HepG2 (cell line): ENCODE data around the gene SPTB. TPM values are rescaled to one million over a fixed set of nuclear protein-coding genes. Genes with fewer than 3 reads are reported as not detected.

ENCODE experiments used
- ATAC-seq: fragments of 200-7000 bp; cut with Tn5 transposase; 3 replicates; pipeline ENCODE4 v1.9.1; 2020; ENCODE audit warnings: mild to moderate bottlenecking, moderate library complexity
- BruUV-seq: library from RNA; stranded (reverse); fragments of 400-500 nt; replicated peaks from 2 replicates; lab custom pipeline; 2021; lab: Mats Ljungman, UMichigan
- CTCF ChIA-PET: fragments of 300-600 bp; formaldehyde crosslinking; extraction: SDS; loops from one replicate; lab custom pipeline; 2021; ENCODE audit warnings: low total read pairs, inconsistent platforms, low intra/inter-chr PET ratio; lab: Yijun Ruan, JAX
- POLR2A ChIA-PET: fragments of 350-600 bp; sonication (Branson Sonifier 250); formaldehyde crosslinking; loops from one replicate; lab custom pipeline; 2020; ENCODE audit warnings: antibody characterized with exemption, inconsistent platforms; lab: Yijun Ruan, JAX
- DNase-seq: peaks from one replicate; pipeline ENCODE4 v3.0.0-alpha.2; 2015; ENCODE audit warnings: low spot score
- FAIRE-seq: peaks from 3 replicates; lab custom pipeline; 2011; peaks lifted over from hg19 to GRCh38; lab: Jason Lieb, UNC
- H2AFZ ChIP-seq: one replicate; pipeline ENCODE4 v1.6.1; 2011; ENCODE audit warnings: low read length, inconsistent platforms
- H3K27ac ChIP-seq: fragments of 300-600 bp; 3 replicates; pipeline ENCODE4 v1.8.0; 2011; ENCODE audit warnings: mixed run types, mild to moderate bottlenecking, mixed read lengths, low read length, inconsistent platforms; ENCODE audit not compliant: insufficient read depth; ENCODE audit errors: extremely low read length
- H3K27me3 ChIP-seq, 2 experiments: fragments of 200-600 bp in 1 of 2; 2 replicates in 1 of 2; 3 replicates in 1 of 2; pipeline versions ENCODE4 v1.6.0 to v1.8.0; 2011; ENCODE audit warnings: low read length in 2 of 2, mild to moderate bottlenecking in 2 of 2, moderate library complexity in 2 of 2, inconsistent platforms in 1 of 2; ENCODE audit not compliant: insufficient read depth in 2 of 2, control insufficient read depth in 1 of 2
- H3K36me3 ChIP-seq, 2 experiments: fragments of 200-600 bp in 1 of 2; replicated peaks in 1 of 2; 2 replicates in 1 of 2; 3 replicates in 1 of 2; pipeline versions ENCODE4 v1.5.1 to v1.8.0; 2011; ENCODE audit warnings: low read length in 2 of 2, inconsistent platforms in 1 of 2; ENCODE audit not compliant: insufficient read depth in 2 of 2, control insufficient read depth in 1 of 2
- H3K4me1 ChIP-seq: 2 replicates; pipeline ENCODE4 v1.5.1; 2012; ENCODE audit warnings: low read length, inconsistent platforms; ENCODE audit not compliant: insufficient read depth
- H3K4me2 ChIP-seq: 2 replicates; pipeline ENCODE4 v1.6.0; 2011; ENCODE audit warnings: low read depth, low read length, inconsistent platforms
- H3K4me3 ChIP-seq, 3 experiments: fragments of 200-600 bp in 1 of 3; sonication (generic), shearing (Covaris generic) in 1 of 3; replicated peaks in 1 of 3; 2 replicates each; pipeline ENCODE4 v1.5.1; 2011 to 2016; ENCODE audit warnings: low read length in 3 of 3, inconsistent platforms in 2 of 3, low read depth in 2 of 3, mild to moderate bottlenecking in 2 of 3, control low read depth in 1 of 3, mixed read lengths in 1 of 3; ENCODE audit not compliant: insufficient read depth in 1 of 3
- H3K79me2 ChIP-seq: one replicate; pipeline ENCODE4 v1.6.1; 2011; ENCODE audit warnings: low read length, inconsistent platforms; ENCODE audit not compliant: insufficient read depth
- H3K9ac ChIP-seq: 2 replicates; pipeline ENCODE4 v1.6.0; 2011; ENCODE audit warnings: mild to moderate bottlenecking, low read depth, low read length, inconsistent platforms; ENCODE audit not compliant: insufficient read depth
- H3K9me3 ChIP-seq: 2 replicates; pipeline ENCODE4 v1.5.1; 2012; ENCODE audit warnings: mild to moderate bottlenecking, low read length
- H4K20me1 ChIP-seq: 2 replicates; pipeline ENCODE4 v1.6.0; 2011; ENCODE audit warnings: inconsistent platforms, mild to moderate bottlenecking, low read length, moderate library complexity; ENCODE audit not compliant: insufficient read depth
- ARHGAP35 ChIP-seq: sonication (generic); formaldehyde crosslinking; IDR thresholded peaks from 2 replicates; pipeline ENCODE4 v1.9.0; 2022; ENCODE audit warnings: mild to moderate bottlenecking, inconsistent platforms, moderate library complexity, missing genetic modification reagents, borderline replicate concordance
- HCFC1 ChIP-seq: fragments of 150-350 bp; IDR thresholded peaks from 2 replicates; pipeline ENCODE4 v1.6.1; 2014; ENCODE audit warnings: low read depth, low read length
- LCORL ChIP-seq, 2 experiments: fragments of 450-650 bp in 1 of 2; sonication (generic) in 1 of 2; formaldehyde crosslinking in 1 of 2; IDR thresholded peaks; 2 replicates each; pipeline versions ENCODE4 v1.5.0 to v1.6.1; 2017 to 2020; ENCODE audit warnings: antibody characterized with exemption in 1 of 2, missing genetic modification reagents in 1 of 2
- ZFAT ChIP-seq: sonication (generic); formaldehyde crosslinking; conservative IDR thresholded peaks from 2 replicates; pipeline ENCODE4 v1.8.1; 2023; ENCODE audit warnings: missing genetic modification reagents, inconsistent platforms
- ZNF326 ChIP-seq: sonication (generic); formaldehyde crosslinking; IDR thresholded peaks from 2 replicates; pipeline ENCODE4 v1.4.0; 2020; ENCODE audit warnings: missing genetic modification reagents, borderline replicate concordance
- ZNF335 ChIP-seq: sonication (generic); formaldehyde crosslinking; IDR thresholded peaks from 2 replicates; pipeline ENCODE4 v1.4.0; 2020; ENCODE audit warnings: missing genetic modification reagents
- ZNF337 ChIP-seq: sonication (generic); formaldehyde crosslinking; IDR thresholded peaks from 2 replicates; pipeline ENCODE4 v1.5.1; 2020; ENCODE audit warnings: missing genetic modification reagents, low read depth, mild to moderate bottlenecking, borderline replicate concordance
- ZNF761 ChIP-seq: sonication (generic); formaldehyde crosslinking; conservative IDR thresholded peaks from 2 replicates; pipeline ENCODE4 v1.4.0; 2020; ENCODE audit warnings: mild to moderate bottlenecking, missing genetic modification reagents
- WGBS: methylation state at CpG from one replicate; pipeline ENCODE4 v1.1.6; 2017; ENCODE audit warnings: low lambda C conversion rate; 5-methylcytosine and 5-hydroxymethylcytosine counted together
- in situ Hi-C: cut with HindIII; loops from 2 replicates; pipeline ENCODE4 v1.10.0; 2017; ENCODE audit warnings: low pct_unique_long_range_greater_than_20kb; ENCODE audit not compliant: extremely low pct_ligation_motif_present
- intact Hi-C: fragments of 100-400 bp; cut with micrococcal nuclease; formaldehyde crosslinking; loops from one replicate; pipeline ENCODE4 v1.10.0; 2022; ENCODE audit not compliant: unreplicated experiment
- polyA plus RNA-seq, 8 experiments: library from polyadenylated mRNA; depleted of rRNA in 3 of 8; stranded (reverse) in 7 of 8; unstranded in 1 of 8; fragments of >200 nt; fragmentation: Illumina TruSeq in 4 of 8; extraction: Trizol in 4 of 8; gene quantifications; 2 replicates each; pipeline versions ENCODE4 v1.2.1 to v1.2.3, GENCODE V29; 2011 to 2016; ENCODE audit warnings: low read depth in 4 of 8, missing spikeins in 1 of 8, mixed read lengths in 1 of 8; ENCODE audit not compliant: insufficient read depth in 1 of 8
- total RNA-seq, 5 experiments: library from RNA; depleted of rRNA; stranded (reverse); fragments of >200 nt; fragmentation: Illumina TruSeq; extraction: Trizol; gene quantifications; 2 replicates each; pipeline ENCODE4 v1.2.3, GENCODE V29; 2016; ENCODE audit warnings: low read depth in 1 of 5
- TF ChIP-seq, protein P1 (sequence below): sonication (generic); formaldehyde crosslinking; IDR thresholded peaks from 2 replicates; pipeline ENCODE4 v1.4.0; 2020; ENCODE audit warnings: mild to moderate bottlenecking, missing genetic modification reagents
- TF ChIP-seq, protein P2 (sequence below), 2 experiments: sonication (generic) in 1 of 2; formaldehyde crosslinking in 1 of 2; IDR thresholded peaks; 2 replicates each; pipeline versions ENCODE4 v1.5.1 to v1.6.1; 2011 to 2020; ENCODE audit warnings: borderline replicate concordance in 1 of 2, low read depth in 1 of 2, low read length in 1 of 2, mild to moderate bottlenecking in 1 of 2, missing genetic modification reagents in 1 of 2, moderate library complexity in 1 of 2
- TF ChIP-seq, protein P3 (sequence below): sonication (generic); formaldehyde crosslinking; IDR thresholded peaks from 2 replicates; pipeline ENCODE4 v1.9.0; 2022; ENCODE audit warnings: low read depth, missing genetic modification reagents
- TF ChIP-seq, protein P4 (sequence below): sonication (generic); formaldehyde crosslinking; IDR thresholded peaks from 2 replicates; pipeline ENCODE4 v1.4.0; 2020; ENCODE audit warnings: low read depth, missing genetic modification reagents
- TF ChIP-seq, protein P5 (sequence below): sonication (generic); formaldehyde crosslinking; IDR thresholded peaks from 2 replicates; pipeline ENCODE4 v1.4.0; 2020; ENCODE audit warnings: missing genetic modification reagents

SPTB gene
- total and polyA plus RNA-seq, 2 of the 13 experiments (the other 11 are each of a cell fraction or from before 2014, with no cell fraction given): 0.01 to 0.02 TPM

DNA sequence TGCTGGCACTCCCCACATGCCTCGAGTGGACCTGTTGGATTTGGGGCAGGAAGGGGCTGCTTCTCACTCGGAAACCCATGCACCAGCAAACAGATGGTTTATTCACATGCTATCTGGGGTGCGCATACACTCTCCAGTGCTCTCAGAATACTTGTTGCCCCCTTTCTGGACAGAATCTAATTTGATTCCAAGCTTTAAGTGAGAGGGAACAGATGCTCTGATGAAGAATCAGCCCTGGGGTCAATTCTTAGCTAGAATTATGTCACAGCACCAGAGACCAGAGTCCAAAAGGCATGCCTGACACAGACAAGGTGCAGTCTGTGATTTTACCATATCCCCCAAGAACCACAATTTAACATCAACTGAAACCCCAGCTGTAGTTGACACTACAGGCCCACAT is 83.8 kb downstream of the SPTB start (continued):
- TF ChIP-seq ARHGAP35 (CRISPR knock-in tag): no peak
- TF ChIP-seq, protein P1, sequence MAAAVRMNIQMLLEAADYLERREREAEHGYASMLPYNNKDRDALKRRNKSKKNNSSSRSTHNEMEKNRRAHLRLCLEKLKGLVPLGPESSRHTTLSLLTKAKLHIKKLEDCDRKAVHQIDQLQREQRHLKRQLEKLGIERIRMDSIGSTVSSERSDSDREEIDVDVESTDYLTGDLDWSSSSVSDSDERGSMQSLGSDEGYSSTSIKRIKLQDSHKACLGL (CRISPR knock-in tag): no peak

DNA sequence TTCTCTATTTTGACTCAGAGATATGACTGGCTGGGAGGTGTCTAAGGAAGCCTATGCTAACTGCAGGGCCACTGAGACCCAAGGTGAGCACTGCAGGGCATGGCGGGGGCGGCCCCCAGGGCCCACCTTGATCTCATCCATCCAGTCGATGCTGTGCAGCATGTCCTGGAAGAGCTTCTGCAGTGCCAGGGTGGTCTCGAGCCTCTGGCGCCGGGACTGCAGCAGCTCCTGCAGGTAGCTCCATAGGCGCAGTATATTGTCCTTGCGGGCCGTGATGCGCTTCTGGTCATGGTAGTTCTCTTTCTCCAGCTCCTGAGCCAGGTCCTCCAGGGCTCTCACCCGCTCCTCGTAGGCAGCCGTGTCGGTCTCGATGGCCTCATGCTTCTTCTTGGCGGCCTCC is 84.5 kb downstream of the SPTB start:
- Histone ChIP-seq H3K27ac (no peak overlapping the region), H3K9ac (no peak overlapping the region), H2AFZ (no peak overlapping the region), H4K20me1 (no peaks in the 10 kb centered on the region), H3K9me3 (no peaks in the 10 kb centered on the region), H3K36me3 (no peaks in the 10 kb centered on the region), H3K4me3 (no peak overlapping the region), H3K4me2 (no peak overlapping the region), H3K79me2 (no peaks in the 10 kb centered on the region), H3K27me3 (peaks cover 3 to 22% of the 10 kb centered on the region in 2 experiments; a peak in 4 of 5 replicates), H3K4me1 (peaks cover 2% of the 10 kb centered on the region; the same call in 1 of the 2 replicates)
- no peak for DNase-seq
- BruUV-seq: no TSS peak
- in situ Hi-C loops: no loop called here
- POLR2A ChIA-PET: no interaction called here
- WGBS: 59% methylated on average over 9 of the region's 16 CpGs
- intact Hi-C loops: no loop called here
- CTCF ChIA-PET: no interaction called here
- no peak for ATAC-seq
- no peak for FAIRE-seq
- TF ChIP-seq ZNF337 (CRISPR knock-in tag): no peak
- TF ChIP-seq, protein P2, sequence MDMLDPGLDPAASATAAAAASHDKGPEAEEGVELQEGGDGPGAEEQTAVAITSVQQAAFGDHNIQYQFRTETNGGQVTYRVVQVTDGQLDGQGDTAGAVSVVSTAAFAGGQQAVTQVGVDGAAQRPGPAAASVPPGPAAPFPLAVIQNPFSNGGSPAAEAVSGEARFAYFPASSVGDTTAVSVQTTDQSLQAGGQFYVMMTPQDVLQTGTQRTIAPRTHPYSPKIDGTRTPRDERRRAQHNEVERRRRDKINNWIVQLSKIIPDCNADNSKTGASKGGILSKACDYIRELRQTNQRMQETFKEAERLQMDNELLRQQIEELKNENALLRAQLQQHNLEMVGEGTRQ (IDR thresholded peaks at IDR 0.05; ENCODE audit: low read depth, low read length): no peak
- TF ChIP-seq, protein P2 (CRISPR knock-in tag; IDR thresholded peaks at IDR 0.05; ENCODE audit: borderline replicate concordance): no peak
- TF ChIP-seq, protein P3, sequence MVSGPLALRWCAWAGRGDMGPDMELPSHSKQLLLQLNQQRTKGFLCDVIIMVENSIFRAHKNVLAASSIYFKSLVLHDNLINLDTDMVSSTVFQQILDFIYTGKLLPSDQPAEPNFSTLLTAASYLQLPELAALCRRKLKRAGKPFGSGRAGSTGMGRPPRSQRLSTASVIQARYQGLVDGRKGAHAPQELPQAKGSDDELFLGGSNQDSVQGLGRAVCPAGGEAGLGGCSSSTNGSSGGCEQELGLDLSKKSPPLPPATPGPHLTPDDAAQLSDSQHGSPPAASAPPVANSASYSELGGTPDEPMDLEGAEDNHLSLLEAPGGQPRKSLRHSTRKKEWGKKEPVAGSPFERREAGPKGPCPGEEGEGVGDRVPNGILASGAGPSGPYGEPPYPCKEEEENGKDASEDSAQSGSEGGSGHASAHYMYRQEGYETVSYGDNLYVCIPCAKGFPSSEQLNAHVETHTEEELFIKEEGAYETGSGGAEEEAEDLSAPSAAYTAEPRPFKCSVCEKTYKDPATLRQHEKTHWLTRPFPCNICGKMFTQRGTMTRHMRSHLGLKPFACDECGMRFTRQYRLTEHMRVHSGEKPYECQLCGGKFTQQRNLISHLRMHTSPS: no peak
- no peak for TF ChIP-seq ZNF326
- TF ChIP-seq, protein P4, sequence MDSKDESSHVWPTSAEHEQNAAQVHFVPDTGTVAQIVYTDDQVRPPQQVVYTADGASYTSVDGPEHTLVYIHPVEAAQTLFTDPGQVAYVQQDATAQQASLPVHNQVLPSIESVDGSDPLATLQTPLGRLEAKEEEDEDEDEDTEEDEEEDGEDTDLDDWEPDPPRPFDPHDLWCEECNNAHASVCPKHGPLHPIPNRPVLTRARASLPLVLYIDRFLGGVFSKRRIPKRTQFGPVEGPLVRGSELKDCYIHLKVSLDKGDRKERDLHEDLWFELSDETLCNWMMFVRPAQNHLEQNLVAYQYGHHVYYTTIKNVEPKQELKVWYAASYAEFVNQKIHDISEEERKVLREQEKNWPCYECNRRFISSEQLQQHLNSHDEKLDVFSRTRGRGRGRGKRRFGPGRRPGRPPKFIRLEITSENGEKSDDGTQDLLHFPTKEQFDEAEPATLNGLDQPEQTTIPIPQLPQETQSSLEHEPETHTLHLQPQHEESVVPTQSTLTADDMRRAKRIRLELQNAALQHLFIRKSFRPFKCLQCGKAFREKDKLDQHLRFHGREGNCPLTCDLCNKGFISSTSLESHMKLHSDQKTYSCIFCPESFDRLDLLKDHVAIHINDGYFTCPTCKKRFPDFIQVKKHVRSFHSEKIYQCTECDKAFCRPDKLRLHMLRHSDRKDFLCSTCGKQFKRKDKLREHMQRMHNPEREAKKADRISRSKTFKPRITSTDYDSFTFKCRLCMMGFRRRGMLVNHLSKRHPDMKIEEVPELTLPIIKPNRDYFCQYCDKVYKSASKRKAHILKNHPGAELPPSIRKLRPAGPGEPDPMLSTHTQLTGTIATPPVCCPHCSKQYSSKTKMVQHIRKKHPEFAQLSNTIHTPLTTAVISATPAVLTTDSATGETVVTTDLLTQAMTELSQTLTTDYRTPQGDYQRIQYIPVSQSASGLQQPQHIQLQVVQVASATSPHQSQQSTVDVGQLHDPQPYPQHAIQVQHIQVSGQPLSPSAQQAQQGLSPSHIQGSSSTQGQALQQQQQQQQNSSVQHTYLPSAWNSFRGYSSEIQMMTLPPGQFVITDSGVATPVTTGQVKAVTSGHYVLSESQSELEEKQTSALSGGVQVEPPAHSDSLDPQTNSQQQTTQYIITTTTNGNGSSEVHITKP: no peak
- TF ChIP-seq HCFC1: no peak
- TF ChIP-seq ZNF335 (CRISPR knock-in tag): no peak
- no peak for TF ChIP-seq LCORL (IDR thresholded peaks at IDR 0.05)
- no peak for TF ChIP-seq LCORL (CRISPR knock-in tag; IDR thresholded peaks at IDR 0.05)
- no peak for TF ChIP-seq ZNF761 (CRISPR knock-in tag)
- TF ChIP-seq, protein P5, sequence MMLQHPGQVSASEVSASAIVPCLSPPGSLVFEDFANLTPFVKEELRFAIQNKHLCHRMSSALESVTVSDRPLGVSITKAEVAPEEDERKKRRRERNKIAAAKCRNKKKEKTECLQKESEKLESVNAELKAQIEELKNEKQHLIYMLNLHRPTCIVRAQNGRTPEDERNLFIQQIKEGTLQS: no peak
- no peak for TF ChIP-seq ZFAT (CRISPR knock-in tag)
